Vagina (tissue), 2 donors: ENCODE results near the gene ACSM3. TPM values are rescaled to one million over a fixed set of nuclear protein-coding genes. Genes with fewer than 3 reads are reported as not detected.

Experiments used
- DNase-seq, 2 donors: peaks; one replicate each; pipeline ENCODE4 v3.0.0-alpha.2; 2017; ENCODE audit errors: extremely low spot score in 2 of 2
- H3K27ac ChIP-seq: fragments of 200-600 bp; sonication (generic); one replicate; pipeline ENCODE4 v1.5.1; 2019
- H3K27me3 ChIP-seq: fragments of 200-600 bp; sonication (generic); one replicate; pipeline ENCODE4 v1.5.1; 2019
- H3K36me3 ChIP-seq, 2 donors: fragments of 200-600 bp; sonication (generic); one replicate each; pipeline ENCODE4 v1.5.1; 2017 to 2019
- H3K4me1 ChIP-seq: fragments of 200-600 bp; sonication (generic); one replicate; pipeline ENCODE4 v1.5.1; 2019
- H3K4me3 ChIP-seq, 2 donors: fragments of 200-600 bp; sonication (generic); 1 replicate in 1 of 2; 2 replicates in 1 of 2; pipeline ENCODE4 v1.5.1; 2016 to 2019
- H3K9me3 ChIP-seq: fragments of 200-600 bp; sonication (generic); one replicate; pipeline ENCODE4 v1.5.1; 2019
- POLR2A ChIP-seq, 2 donors: fragments of 450-650 bp; IDR thresholded peaks; one replicate each; pipeline ENCODE4 v1.6.1; 2017; ENCODE audit warnings: antibody characterized with exemption in 2 of 2, mild to moderate bottlenecking in 2 of 2, moderate library complexity in 2 of 2
- POLR2AphosphoS5 ChIP-seq, 2 donors: sonication (generic); formaldehyde crosslinking; IDR thresholded peaks; one replicate each; pipeline ENCODE4 v1.9.0; 2017; ENCODE audit warnings: antibody characterized with exemption in 2 of 2, mild to moderate bottlenecking in 2 of 2, low read depth in 1 of 2; ENCODE audit not compliant: insufficient read depth in 1 of 2
- intact Hi-C: fragments of 100-400 bp; cut with DNase I; formaldehyde crosslinking; loops from one replicate; pipeline ENCODE4 v1.15.1; 2023
- total RNA-seq: library from RNA; depleted of rRNA; stranded (reverse); fragments of >200 nt; gene quantifications from one replicate; pipeline ENCODE4 v1.2.3, GENCODE V29; 2016
- TF ChIP-seq, protein P1 (sequence below), 3 experiments: fragments of 450-650 bp in 2 of 3; fragments of 200-600 bp in 1 of 3; sonication (generic) in 1 of 3; IDR thresholded peaks; one replicate each; pipeline ENCODE4 v1.5.1; 2017 to 2019; ENCODE audit warnings: antibody characterized with exemption in 3 of 3, mild to moderate bottlenecking in 2 of 3, moderate library complexity in 2 of 3

The ACSM3 gene
- total RNA-seq, 1 donor from 2014 or later: 70.2 TPM

DNA sequence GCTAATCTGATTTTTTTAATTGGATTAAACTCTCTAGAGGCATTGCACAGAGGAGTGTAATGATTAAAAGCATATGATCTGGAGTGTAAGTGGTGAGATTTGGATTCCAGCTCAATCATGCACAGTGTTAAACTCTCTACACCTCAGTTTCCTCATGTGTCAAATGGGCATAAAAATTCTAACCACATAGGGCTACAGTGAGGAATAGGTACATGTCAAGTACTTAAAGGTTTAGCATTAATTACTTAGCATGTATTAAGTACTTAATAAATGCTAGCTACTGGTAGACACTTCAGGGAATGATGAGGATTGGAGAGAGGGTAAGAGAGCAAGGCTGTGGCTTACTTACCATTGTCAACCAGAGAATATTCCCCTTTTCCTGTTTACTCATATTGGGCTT is 25.3 kb downstream of the ACSM3 start:
- Histone ChIP-seq H3K27ac (no peak overlapping the region), H3K4me3 (no peak overlapping the region), H3K27me3 (no peaks in the 10 kb centered on the region), H3K9me3 (no peaks in the 10 kb centered on the region), H3K36me3 (no peaks in the 10 kb centered on the region), H3K4me1 (no peaks in the 10 kb centered on the region)
- intact Hi-C loops: no loop called here
- DNase-seq: no peak
- TF ChIP-seq, protein P1, sequence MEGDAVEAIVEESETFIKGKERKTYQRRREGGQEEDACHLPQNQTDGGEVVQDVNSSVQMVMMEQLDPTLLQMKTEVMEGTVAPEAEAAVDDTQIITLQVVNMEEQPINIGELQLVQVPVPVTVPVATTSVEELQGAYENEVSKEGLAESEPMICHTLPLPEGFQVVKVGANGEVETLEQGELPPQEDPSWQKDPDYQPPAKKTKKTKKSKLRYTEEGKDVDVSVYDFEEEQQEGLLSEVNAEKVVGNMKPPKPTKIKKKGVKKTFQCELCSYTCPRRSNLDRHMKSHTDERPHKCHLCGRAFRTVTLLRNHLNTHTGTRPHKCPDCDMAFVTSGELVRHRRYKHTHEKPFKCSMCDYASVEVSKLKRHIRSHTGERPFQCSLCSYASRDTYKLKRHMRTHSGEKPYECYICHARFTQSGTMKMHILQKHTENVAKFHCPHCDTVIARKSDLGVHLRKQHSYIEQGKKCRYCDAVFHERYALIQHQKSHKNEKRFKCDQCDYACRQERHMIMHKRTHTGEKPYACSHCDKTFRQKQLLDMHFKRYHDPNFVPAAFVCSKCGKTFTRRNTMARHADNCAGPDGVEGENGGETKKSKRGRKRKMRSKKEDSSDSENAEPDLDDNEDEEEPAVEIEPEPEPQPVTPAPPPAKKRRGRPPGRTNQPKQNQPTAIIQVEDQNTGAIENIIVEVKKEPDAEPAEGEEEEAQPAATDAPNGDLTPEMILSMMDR (IDR thresholded peaks at IDR 0.05): no peak
- TF ChIP-seq POLR2AphosphoS5 (IDR thresholded peaks at IDR 0.05; ENCODE audit: insufficient read depth in 1 of 2, low read depth in 1 of 2) (no peak), POLR2A (IDR thresholded peaks at IDR 0.05) (no peak)

DNA sequence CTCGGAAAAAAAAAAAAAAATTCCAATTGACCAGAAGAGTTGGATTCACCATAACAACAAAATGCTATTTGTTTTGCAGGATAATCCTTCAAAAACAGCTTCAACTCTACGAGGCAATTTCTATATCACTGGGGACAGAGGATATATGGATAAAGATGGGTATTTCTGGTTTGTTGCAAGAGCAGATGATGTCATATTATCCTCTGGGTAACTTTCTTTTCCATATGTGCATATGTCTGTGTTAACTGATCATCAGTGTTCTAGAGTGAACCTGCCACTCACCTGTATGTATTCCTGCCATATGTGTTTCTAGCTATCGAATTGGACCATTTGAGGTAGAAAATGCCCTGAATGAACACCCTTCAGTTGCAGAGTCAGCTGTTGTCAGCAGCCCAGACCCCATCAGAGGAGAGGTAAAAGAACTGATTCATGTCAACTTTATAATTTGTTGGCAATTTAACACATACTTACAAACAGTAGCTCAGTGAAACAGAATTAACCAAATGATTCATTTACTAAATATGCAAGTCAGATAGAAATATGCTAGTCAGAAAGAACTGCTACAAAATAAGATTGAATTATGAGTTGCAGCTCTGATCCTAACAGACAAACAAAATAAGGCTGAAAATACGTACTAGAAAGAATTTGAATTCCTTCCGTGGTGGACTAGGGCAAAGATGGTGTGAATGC is 28.3 kb downstream of the ACSM3 start:
- Histone ChIP-seq H3K27me3 (no peaks in the 10 kb centered on the region), H3K4me3 (no peak overlapping the region), H3K9me3 (no peaks in the 10 kb centered on the region), H3K27ac (no peak overlapping the region), H3K4me1 (no peaks in the 10 kb centered on the region), H3K36me3 (no peaks in the 10 kb centered on the region)
- DNase-seq: no peak
- intact Hi-C loops: no loop called here
- TF ChIP-seq, protein P1 (IDR thresholded peaks at IDR 0.05): no peak
- TF ChIP-seq POLR2A (IDR thresholded peaks at IDR 0.05) (no peak), POLR2AphosphoS5 (IDR thresholded peaks at IDR 0.05; ENCODE audit: insufficient read depth in 1 of 2, low read depth in 1 of 2) (no peak)

DNA sequence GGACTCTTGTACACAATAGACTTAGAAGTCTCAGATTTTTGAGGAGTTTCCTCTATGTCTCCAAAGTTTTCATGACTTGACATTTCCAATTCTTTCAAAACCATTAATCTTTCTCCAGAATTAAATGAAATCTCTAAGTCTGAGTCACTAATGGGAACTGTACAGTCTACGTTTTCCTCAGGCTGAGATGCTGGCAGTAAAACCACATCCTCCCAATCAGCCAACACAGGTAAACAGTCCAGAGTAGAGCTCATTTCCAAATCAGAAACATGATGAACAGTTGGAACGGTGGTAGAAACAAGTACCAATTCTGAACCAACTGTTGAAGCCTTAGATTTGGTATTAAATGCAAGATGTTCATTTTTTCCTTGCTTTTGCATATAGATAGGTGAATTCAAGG is 34.5 kb downstream of the ACSM3 start:
- Histone ChIP-seq H3K27ac (no peak overlapping the region), H3K4me1 (no peaks in the 10 kb centered on the region), H3K4me3 (no peak overlapping the region), H3K27me3 (no peaks in the 10 kb centered on the region), H3K36me3 (peaks cover 0 to 18% of the 10 kb centered on the region in 2 donors), H3K9me3 (no peaks in the 10 kb centered on the region)
- TF ChIP-seq POLR2AphosphoS5 (IDR thresholded peaks at IDR 0.05; ENCODE audit: insufficient read depth in 1 of 2, low read depth in 1 of 2) (no peak), POLR2A (IDR thresholded peaks at IDR 0.05) (no peak)
- TF ChIP-seq, protein P1 (IDR thresholded peaks at IDR 0.05): no peak
- DNase-seq: no peak
- intact Hi-C loops: no loop called here

DNA sequence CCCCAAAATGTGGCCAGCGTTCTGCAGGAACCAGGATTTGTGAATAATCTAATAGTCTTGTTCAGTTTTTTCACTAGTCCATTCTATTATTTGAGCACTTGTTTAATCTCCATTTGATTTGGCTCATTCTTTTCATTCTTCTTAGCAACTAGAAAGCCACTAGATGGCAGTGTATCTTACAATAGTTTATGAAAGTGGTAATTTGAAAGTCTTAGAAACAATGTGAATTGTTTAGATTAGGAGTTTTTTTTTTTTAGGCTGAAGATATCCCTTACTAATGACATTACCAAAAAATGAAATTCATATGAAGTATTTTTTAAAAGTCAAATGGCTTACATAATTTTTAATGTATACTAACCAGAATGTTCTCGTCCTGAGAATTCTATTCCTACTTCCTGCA is 35.8 kb downstream of the ACSM3 start:
- no peaks in the 10 kb centered on the region for H3K4me1 ChIP-seq
- intact Hi-C loops: no loop called here
- no peaks in the 10 kb centered on the region for H3K27me3 ChIP-seq
- no peak overlapping the region for H3K27ac ChIP-seq
- no peak for DNase-seq
- H3K36me3 ChIP-seq: peaks cover 0 to 18% of the 10 kb centered on the region in 2 donors
- no peaks in the 10 kb centered on the region for H3K9me3 ChIP-seq
- TF ChIP-seq, protein P1 (IDR thresholded peaks at IDR 0.05): peak in 2 of 3 experiments; percentile 37 to 41
- TF ChIP-seq POLR2AphosphoS5 (IDR thresholded peaks at IDR 0.05; ENCODE audit: insufficient read depth in 1 of 2, low read depth in 1 of 2): no peak
- no peak overlapping the region for H3K4me3 ChIP-seq

DNA sequence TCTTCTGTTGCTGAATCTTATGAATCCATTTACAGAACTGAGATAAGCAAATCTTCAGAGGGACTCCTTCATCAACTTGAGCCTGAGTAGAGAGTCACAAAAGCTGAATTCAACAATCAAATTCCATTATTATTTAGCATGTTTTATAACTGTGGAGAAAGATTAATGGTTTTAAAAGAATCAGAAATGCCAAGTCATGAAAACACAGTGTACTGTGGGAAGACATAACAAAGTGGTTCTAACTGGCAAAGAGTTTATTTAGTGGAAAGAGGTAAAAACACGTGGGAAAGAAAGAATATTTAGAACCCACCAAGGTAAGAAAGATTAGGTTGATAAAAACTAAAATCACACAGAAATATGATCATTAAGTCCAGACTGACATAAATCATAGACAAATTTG is 37.5 kb downstream of the ACSM3 start:
- Histone ChIP-seq H3K4me1 (no peaks in the 10 kb centered on the region), H3K27me3 (no peaks in the 10 kb centered on the region), H3K9me3 (no peaks in the 10 kb centered on the region), H3K36me3 (peaks cover 0 to 18% of the 10 kb centered on the region in 2 donors), H3K4me3 (no peak overlapping the region), H3K27ac (no peak overlapping the region)
- TF ChIP-seq, protein P1 (IDR thresholded peaks at IDR 0.05): no peak
- TF ChIP-seq POLR2A (IDR thresholded peaks at IDR 0.05): no peak
- no peak for TF ChIP-seq POLR2AphosphoS5 (IDR thresholded peaks at IDR 0.05; ENCODE audit: insufficient read depth in 1 of 2, low read depth in 1 of 2)
- intact Hi-C loops: no loop called here
- DNase-seq: no peak
